ENCODE data around the gene FLYWCH1.

The FLYWCH1 gene

DNA sequence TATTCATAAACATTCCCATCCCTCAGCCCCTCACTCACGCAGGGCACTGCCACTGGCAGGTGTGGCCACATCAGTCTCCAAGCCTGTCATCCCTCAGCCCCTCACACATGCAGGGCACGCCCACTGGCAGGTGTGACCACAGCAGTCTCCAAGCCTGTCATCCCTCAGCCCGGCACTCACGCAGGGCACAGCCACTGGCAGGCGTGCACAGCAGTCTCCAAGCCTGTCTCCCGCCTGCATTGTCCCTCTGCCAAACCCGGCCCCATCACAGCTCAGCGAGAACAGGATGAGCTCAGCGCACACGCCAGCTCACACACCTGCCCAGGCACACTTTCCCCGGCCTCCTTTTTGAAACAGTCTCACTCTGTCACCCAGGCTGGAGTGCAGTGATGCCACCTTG, 40.9 kb downstream of the FLYWCH1 start:
- no peak for DNase-seq (ENCODE audit: low read depth in 1 of 2, low spot score in 1 of 2)

- DNase-seq (ENCODE audit: low read depth in 1 of 2, low spot score in 1 of 2), result no peak
These were observed 42.2 kb downstream of the FLYWCH1 start for GRCh38 chr16:2953706-2954627.

- DNase-seq (ENCODE audit: low read depth in 1 of 2, low spot score in 1 of 2), result no peak
These were observed 43.1 kb downstream of the FLYWCH1 start for GRCh38 chr16:2954656-2955381.

GRCh38 chr16:2955438-2955778, 43.7 kb downstream of the FLYWCH1 start:
- DNase-seq (ENCODE audit: low read depth in 1 of 2, low spot score in 1 of 2), result no peak

DNA sequence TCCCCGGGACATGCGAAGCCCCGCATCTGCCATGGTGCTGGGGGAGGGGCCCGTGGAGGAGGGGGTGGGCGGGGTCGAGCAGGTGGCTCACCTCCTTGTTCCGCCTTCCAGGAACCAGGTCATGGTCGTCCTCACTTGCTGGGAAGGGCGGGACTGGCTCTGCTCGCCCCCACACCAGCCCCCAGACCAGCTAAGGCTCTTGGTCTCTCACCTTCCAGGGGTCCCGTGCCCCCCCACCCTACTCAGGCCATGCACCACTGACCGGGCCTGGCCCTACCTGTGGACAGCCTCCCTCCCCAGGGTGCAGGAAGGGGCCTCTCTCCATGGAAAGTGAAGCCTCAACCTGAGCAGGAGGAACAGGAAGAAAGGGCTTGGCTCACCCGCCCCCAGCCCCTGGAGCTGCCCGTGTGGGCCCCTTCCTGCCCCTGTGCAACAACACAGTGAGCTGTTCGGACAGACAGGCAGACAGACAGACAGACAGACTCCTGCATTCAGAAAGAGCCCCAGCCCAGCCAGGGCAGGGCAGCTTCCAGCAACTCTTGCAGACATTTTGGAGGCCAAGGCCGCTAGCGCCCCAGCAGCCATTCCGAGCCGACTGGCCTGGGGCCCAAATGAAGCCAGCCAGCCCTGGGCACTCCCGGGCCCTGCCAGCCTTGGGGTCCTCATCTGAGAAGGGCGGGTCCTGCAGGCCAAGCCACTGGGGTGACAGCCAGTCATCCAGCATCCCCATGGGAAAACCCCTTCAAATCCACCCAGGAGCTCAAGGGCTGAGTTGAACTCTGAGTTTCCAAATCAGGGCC, 44.2 kb downstream of the FLYWCH1 start:
- DNase-seq (ENCODE audit: low read depth in 1 of 2, low spot score in 1 of 2), result no peak

DNA sequence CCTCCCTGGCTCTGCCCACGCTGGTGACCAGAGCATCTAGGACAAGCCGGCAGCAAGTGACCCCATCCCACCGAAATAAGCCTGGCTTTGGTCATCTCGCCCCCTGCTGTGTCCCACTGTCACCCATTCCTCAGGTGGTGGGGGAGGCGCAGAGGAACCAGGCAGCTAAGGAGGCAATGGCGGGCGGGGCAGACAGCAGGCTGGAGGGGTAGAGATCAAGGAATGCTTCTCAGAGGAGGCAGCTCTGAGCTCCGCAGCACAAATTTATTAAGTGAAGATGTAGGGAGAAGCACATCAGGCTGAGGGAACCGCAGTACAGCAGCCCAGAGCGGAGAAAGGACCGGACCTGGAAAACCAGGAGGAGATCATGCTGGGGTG, 44.8 kb downstream of the FLYWCH1 start:
- DNase-seq (ENCODE audit: low read depth in 1 of 2, low spot score in 1 of 2), result no peak

- no peak for DNase-seq (ENCODE audit: low read depth in 1 of 2, low spot score in 1 of 2)
These were observed 47.5 kb downstream of the FLYWCH1 start for GRCh38 chr16:2959206-2959605.

GRCh38 chr16:2960183-2961010, 48.7 kb downstream of the FLYWCH1 start:
- DNase-seq (ENCODE audit: low read depth in 1 of 2, low spot score in 1 of 2), result no peak

DNA sequence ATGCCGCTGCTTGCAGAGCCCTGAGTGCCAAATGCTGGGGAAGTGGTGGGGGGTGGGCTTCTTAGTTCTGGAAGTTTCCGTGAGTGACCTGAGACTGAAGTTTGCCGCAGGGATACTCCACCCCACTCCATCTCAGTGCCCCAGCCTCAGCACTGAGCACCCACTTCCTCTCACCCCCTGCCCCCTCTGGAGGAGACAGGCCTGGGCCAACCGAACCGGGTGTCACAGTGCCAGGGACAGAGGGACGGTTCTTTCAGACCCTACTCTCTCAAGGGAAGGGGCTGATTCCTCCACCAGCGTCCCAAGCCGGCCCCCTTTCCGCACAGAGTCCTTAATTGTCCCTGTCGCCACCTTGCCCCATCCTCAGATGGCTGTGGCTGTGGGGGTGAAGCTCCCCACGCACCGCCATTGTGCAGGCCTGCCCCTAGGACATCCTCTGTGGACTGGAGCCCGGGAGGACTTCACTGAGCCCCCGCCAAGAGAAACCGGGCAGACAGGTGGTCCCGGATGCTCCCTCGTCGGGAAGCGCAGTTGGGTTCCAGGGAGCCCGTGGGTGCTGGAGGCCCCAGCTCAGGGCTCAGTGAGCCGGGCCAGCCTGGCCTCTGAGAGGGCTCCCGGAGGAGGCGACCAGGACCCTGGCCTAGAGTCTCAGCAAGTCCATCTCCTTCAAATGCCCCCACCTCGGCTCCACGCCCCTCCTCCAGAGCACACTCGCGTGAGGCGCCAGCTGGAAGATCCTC, 50.8 kb downstream of the FLYWCH1 start:
- no peak for DNase-seq (ENCODE audit: low read depth in 1 of 2, low spot score in 1 of 2)

DNA sequence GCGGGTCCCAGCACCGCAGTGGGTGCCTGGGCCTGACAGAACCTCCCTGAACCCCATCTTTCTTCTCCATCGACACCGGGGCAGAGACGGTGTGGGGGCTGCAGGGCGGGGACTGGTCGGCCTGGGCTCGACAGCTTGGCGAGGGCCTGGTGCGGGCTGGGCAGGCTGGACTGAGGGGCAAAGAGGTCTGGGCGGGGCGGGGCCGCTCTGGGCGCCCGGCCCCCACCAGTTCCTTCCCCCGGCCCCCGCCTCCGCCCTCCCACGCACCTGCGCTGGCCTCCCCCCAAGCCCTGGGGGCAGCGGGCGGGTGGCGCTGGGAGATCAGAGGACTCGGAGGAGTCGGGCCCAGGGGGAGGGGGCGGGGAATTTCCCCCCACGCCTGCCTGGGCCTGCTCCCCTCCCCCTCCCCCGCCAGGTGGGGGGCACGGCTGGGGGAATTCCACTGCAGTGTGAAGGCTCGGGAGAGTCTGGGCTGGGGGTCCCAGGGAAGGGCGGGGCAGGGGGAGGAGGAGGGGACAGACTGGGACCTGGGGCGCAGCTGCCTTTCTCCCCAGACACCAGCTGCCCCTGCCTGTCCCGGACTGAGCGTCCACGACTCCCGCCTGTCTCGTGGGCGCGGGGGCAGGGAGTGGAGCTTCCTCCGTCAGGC, 51.5 kb downstream of the FLYWCH1 start:
- no peak for DNase-seq (ENCODE audit: low read depth in 1 of 2, low spot score in 1 of 2)

- no peak for DNase-seq (ENCODE audit: low read depth in 1 of 2, low spot score in 1 of 2)
These were observed 52.2 kb downstream of the FLYWCH1 start, which contains the start of gene KREMEN2 for GRCh38 chr16:2963723-2964474. Gene KREMEN2, plus strand, starts transcription at chr16:2964275. Its CDS starts 246 bp downstream, at chr16:2964521.

DNA sequence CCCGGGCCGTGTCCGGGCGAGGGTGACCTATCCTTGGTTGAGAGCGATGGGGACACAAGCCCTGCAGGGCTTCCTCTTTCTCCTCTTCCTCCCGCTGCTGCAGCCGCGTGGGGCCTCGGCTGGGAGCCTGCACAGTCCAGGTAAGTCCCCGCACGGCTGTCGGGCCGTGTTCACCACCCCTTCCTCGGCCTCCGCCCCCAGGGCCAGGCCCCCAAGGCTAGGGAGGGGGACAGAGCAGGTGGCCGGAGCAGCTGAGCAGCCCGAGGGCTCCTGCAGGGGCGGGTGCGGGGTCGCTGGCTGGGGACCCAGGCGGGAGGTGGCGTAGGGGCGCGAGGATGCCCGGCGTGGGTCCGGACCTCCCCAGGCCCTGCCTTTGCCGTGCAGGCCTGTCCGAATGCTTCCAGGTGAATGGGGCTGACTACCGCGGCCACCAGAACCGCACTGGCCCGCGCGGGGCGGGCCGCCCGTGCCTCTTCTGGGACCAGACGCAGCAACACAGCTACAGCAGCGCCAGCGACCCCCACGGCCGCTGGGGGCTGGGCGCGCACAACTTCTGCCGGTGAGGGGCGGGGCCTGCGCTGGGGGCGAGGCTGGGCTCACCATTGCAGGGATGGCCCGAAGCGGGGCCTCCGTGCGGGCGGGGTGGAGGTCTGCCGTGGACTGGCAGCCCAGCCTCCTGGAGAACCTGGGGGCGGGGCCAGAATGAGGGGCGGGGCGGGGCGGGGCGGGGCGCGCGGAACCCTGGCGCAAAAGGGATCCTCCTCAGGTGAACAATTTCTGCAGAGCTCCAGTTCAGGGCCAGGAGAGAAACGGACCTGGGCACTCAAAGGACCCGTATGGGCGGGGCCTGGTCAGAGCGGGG, 53.0 kb downstream of the FLYWCH1 start:
- no peak for DNase-seq (ENCODE audit: low read depth in 1 of 2, low spot score in 1 of 2)

DNA sequence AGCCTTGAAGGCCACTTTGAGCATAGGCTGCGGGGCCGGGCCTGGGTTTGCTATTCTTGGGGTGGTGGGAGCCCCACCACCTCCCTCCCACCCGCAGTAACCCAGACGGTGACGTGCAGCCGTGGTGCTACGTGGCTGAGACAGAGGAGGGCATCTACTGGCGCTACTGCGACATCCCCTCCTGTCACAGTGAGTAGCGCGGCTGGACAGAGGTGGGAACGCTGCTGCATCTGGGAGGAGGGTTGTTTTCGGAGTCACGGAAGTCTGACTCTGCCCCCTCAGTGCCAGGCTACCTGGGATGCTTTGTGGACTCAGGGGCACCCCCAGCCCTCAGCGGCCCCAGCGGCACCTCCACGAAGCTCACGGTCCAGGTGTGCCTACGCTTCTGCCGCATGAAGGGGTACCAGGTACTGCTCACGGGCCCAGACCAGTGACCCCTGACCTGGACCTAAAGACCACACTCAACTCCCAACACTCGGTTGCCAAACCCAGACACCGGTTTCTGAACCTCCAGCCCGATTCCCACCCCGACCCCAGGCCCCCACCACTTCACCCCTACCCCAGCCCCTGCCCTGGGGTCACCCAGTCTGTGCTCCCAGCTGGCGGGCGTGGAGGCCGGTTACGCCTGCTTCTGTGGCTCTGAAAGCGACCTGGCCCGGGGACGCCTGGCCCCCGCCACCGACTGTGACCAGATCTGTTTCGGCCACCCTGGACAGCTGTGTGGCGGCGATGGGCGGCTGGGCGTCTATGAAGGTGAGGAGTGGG, 54.5 kb downstream of the FLYWCH1 start:
- DNase-seq (ENCODE audit: low read depth in 1 of 2, low spot score in 1 of 2), result no peak

DNA sequence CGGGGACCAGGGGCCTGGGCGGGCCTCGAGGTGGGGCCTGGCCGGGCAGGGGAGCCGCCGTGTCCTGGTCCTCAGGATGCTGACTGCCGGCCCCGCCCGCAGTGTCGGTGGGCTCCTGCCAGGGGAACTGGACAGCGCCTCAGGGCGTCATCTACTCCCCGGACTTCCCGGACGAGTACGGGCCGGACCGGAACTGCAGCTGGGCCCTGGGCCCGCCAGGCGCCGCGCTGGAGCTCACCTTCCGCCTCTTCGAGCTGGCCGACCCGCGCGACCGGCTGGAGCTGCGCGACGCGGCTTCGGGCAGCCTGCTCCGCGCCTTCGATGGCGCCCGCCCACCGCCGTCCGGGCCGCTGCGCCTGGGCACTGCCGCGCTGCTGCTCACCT, 55.1 kb downstream of the FLYWCH1 start:
- no peak for DNase-seq (ENCODE audit: low read depth in 1 of 2, low spot score in 1 of 2)

GRCh38 chr16:2967211-2967631, 55.5 kb downstream of the FLYWCH1 start:
- no peak for DNase-seq (ENCODE audit: low read depth in 1 of 2, low spot score in 1 of 2)

GRCh38 chr16:2967721-2968161, 56.0 kb downstream of the FLYWCH1 start:
- DNase-seq (ENCODE audit: low read depth in 1 of 2, low spot score in 1 of 2), result no peak

GRCh38 chr16:2968368-2968737, 56.6 kb downstream of the FLYWCH1 start:
- DNase-seq (ENCODE audit: low read depth in 1 of 2, low spot score in 1 of 2), result no peak
